GM19324 (cell line): ENCODE measurements around the gene STAP2.

Experiments used
- ATAC-seq: cut with Tn5 transposase; IDR thresholded peaks from one replicate; pipeline ENCODE4 v1.9.1; 2021; ENCODE audit warnings: mild to moderate bottlenecking, moderate library complexity; ENCODE audit not compliant: unreplicated experiment, low FRiP score

STAP2 gene

GRCh38 chr19:4338441-4339355, at the start of gene STAP2:
TSS of gene STAP2 (minus strand) at chr19:4338827. CDS start at chr19:4338753, 74 bp downstream.
- ATAC-seq: no peak

- no peak for ATAC-seq
These were observed 47.6 kb upstream of the STAP2 start for GRCh38 chr19:4386041-4386782.

- ATAC-seq: no peak
These were observed 46.8 kb upstream of the STAP2 start for GRCh38 chr19:4385291-4386040.

- no peak for ATAC-seq
These were observed 41.7 kb upstream of the STAP2 start for GRCh38 chr19:4380254-4380727.

GRCh38 chr19:4379383-4380253, 41.0 kb upstream of the STAP2 start:
- no peak for ATAC-seq

- no peak for ATAC-seq
These were observed 40.3 kb upstream of the STAP2 start for GRCh38 chr19:4378886-4379285.

- ATAC-seq: no peak
These were observed 38.6 kb upstream of the STAP2 start for GRCh38 chr19:4376991-4377781.

- no peak for ATAC-seq
These were observed 38.0 kb upstream of the STAP2 start for GRCh38 chr19:4376671-4376990.

- no peak for ATAC-seq
These were observed 37.5 kb upstream of the STAP2 start for GRCh38 chr19:4376028-4376670.

GRCh38 chr19:4375164-4376027, 36.8 kb upstream of the STAP2 start:
- ATAC-seq: no peak

GRCh38 chr19:4374498-4375163, 36.0 kb upstream of the STAP2 start:
- no peak for ATAC-seq

GRCh38 chr19:4373601-4374497, 35.2 kb upstream of the STAP2 start:
- ATAC-seq: no peak

GRCh38 chr19:4373013-4373367, 34.4 kb upstream of the STAP2 start:
- ATAC-seq: no peak

GRCh38 chr19:4372165-4373012, 33.8 kb upstream of the STAP2 start:
- ATAC-seq: no peak
